Gastrocnemius medialis (tissue), 4 donors: ENCODE results near the gene CTXN1.

Source experiments
- POLR2A ChIP-seq, 2 donors: fragments of 450-650 bp; IDR thresholded peaks; one replicate each; pipeline ENCODE4 v1.6.1; 2017; ENCODE audit warnings: antibody characterized with exemption in 2 of 2, mild to moderate bottlenecking in 2 of 2, moderate library complexity in 2 of 2
- TF ChIP-seq, protein P1 (sequence below), 5 experiments: fragments of 450-650 bp in 3 of 5; fragments of 200-600 bp in 2 of 5; sonication (generic) in 2 of 5; IDR thresholded peaks in 4 of 5; conservative IDR thresholded peaks in 1 of 5; 1 replicate in 4 of 5; 2 replicates in 1 of 5; pipeline ENCODE4 v1.5.1; 2016 to 2019; ENCODE audit warnings: antibody characterized with exemption in 5 of 5, mild to moderate bottlenecking in 3 of 5, moderate library complexity in 3 of 5

GRCh38 chr19:7923295-7924191, 2.4 kb downstream of the CTXN1 start:
- TF ChIP-seq, protein P1, sequence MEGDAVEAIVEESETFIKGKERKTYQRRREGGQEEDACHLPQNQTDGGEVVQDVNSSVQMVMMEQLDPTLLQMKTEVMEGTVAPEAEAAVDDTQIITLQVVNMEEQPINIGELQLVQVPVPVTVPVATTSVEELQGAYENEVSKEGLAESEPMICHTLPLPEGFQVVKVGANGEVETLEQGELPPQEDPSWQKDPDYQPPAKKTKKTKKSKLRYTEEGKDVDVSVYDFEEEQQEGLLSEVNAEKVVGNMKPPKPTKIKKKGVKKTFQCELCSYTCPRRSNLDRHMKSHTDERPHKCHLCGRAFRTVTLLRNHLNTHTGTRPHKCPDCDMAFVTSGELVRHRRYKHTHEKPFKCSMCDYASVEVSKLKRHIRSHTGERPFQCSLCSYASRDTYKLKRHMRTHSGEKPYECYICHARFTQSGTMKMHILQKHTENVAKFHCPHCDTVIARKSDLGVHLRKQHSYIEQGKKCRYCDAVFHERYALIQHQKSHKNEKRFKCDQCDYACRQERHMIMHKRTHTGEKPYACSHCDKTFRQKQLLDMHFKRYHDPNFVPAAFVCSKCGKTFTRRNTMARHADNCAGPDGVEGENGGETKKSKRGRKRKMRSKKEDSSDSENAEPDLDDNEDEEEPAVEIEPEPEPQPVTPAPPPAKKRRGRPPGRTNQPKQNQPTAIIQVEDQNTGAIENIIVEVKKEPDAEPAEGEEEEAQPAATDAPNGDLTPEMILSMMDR (IDR thresholded peaks at IDR 0.05 in 4 of 5, conservative IDR thresholded peaks at IDR 0.05 in 1 of 5), result no peak
- no peak for TF ChIP-seq POLR2A (IDR thresholded peaks at IDR 0.05)
